ENCODE results near the gene TSPAN7. TPM values are rescaled to one million over a fixed set of nuclear protein-coding genes. Genes with fewer than 3 reads are reported as not detected.

The TSPAN7 gene
- total RNA-seq, 4 donors from 2014 or later: 26.9 to 170 (median 134) TPM

- WGBS, 2 donors (ENCODE audit: low coverage in 1 of 2): 46% methylated on average over 2 of the region's 2 CpGs; no CpG with 5 or more reads in 1 of the 2 donors
These were observed 14.5 kb downstream of the TSPAN7 start for GRCh38 chrX:38575888-38576287.

GRCh38 chrX:38577738-38578137 is 16.4 kb downstream of the TSPAN7 start:
- peaks cover 0 to 25% (median 7%) of the 10 kb centered on the region in 4 donors for H3K4me1 ChIP-seq
- 72% methylated on average over 3 of the region's 3 CpGs; no CpG with 5 or more reads in 1 of the 2 donors for WGBS, 2 donors (ENCODE audit: low coverage in 1 of 2)
- no peaks in the 10 kb centered on the region for H3K36me3 ChIP-seq
- no peak overlapping the region for H3K4me3 ChIP-seq
- H3K27ac ChIP-seq: peak overlapping the region; percentile 45 to 66 (median 56)
- TF ChIP-seq POLR2AphosphoS5 (IDR thresholded peaks at IDR 0.05) (no peak), EP300 (IDR thresholded peaks at IDR 0.05; ENCODE audit: low read depth) (no peak), POLR2A (IDR thresholded peaks at IDR 0.05) (no peak)
- TF ChIP-seq, protein P1, sequence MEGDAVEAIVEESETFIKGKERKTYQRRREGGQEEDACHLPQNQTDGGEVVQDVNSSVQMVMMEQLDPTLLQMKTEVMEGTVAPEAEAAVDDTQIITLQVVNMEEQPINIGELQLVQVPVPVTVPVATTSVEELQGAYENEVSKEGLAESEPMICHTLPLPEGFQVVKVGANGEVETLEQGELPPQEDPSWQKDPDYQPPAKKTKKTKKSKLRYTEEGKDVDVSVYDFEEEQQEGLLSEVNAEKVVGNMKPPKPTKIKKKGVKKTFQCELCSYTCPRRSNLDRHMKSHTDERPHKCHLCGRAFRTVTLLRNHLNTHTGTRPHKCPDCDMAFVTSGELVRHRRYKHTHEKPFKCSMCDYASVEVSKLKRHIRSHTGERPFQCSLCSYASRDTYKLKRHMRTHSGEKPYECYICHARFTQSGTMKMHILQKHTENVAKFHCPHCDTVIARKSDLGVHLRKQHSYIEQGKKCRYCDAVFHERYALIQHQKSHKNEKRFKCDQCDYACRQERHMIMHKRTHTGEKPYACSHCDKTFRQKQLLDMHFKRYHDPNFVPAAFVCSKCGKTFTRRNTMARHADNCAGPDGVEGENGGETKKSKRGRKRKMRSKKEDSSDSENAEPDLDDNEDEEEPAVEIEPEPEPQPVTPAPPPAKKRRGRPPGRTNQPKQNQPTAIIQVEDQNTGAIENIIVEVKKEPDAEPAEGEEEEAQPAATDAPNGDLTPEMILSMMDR (IDR thresholded peaks at IDR 0.05): no peak
- no peak for DNase-seq
- no peaks in the 10 kb centered on the region for H3K9me3 ChIP-seq
- H3K27me3 ChIP-seq: no peaks in the 10 kb centered on the region
- in situ Hi-C loops (cut with MboI; ENCODE audit: low pct_ligation_motif_present in 1 of 4, low pct_unique_long_range_greater_than_20kb in 1 of 4, low sequenced_read_pairs in 3 of 4): no loop called here
- intact Hi-C loops (cut with DNase I; ENCODE audit: low total_unique reads): no loop called here

More at GRCh38 chrX:38575888-38576287, 14.5 kb downstream of the TSPAN7 start:
- Histone ChIP-seq H3K4me3 (no peak overlapping the region), H3K9me3 (no peaks in the 10 kb centered on the region), H3K27ac (peak overlapping the region in 3 of 4 donors; percentile 53 to 64 (median 63)), H3K36me3 (no peaks in the 10 kb centered on the region), H3K4me1 (peaks cover 0 to 25% (median 7%) of the 10 kb centered on the region in 4 donors), H3K27me3 (no peaks in the 10 kb centered on the region)
- no peak for TF ChIP-seq POLR2AphosphoS5 (IDR thresholded peaks at IDR 0.05)
- TF ChIP-seq, protein P1 (IDR thresholded peaks at IDR 0.05): no peak
- TF ChIP-seq EP300 (IDR thresholded peaks at IDR 0.05; ENCODE audit: low read depth): no peak
- TF ChIP-seq POLR2A (IDR thresholded peaks at IDR 0.05): no peak
- in situ Hi-C loops (cut with MboI; ENCODE audit: low pct_ligation_motif_present in 1 of 4, low pct_unique_long_range_greater_than_20kb in 1 of 4, low sequenced_read_pairs in 3 of 4) (no loop called here), intact Hi-C loops (cut with DNase I; ENCODE audit: low total_unique reads) (no loop called here)
- no peak for DNase-seq

DNA sequence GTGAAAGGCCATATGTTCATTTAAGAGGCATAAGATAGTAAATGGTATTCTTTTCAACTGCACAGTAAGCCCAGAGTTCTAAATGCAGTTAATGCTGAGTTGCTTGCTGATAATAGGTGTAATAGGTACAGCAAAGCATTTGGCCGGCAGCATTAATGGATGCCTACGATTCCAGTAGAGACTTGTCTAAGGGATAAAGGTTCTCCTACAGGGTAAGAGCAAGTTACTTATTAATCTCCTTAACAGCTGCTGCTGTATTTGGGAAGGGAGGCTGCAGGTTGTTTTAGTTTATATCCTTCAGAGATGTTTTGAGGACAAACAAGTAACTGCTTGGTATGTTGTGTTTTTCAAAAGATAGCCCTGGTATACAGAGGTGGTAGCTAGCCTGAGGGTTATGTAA is 16.8 kb downstream of the TSPAN7 start:
- WGBS, 2 donors (ENCODE audit: low coverage in 1 of 2): 74% methylated on average over 2 of the region's 2 CpGs; no CpG with 5 or more reads in 1 of the 2 donors
- peak; percentile 8 for DNase-seq

GRCh38 chrX:38583181-38583580 is 21.8 kb downstream of the TSPAN7 start:
- WGBS, 2 donors (ENCODE audit: low coverage in 1 of 2): 38 to 71% methylated on average over 5 of the region's 5 CpGs
- Histone ChIP-seq H3K4me3 (no peak overlapping the region), H3K9me3 (no peaks in the 10 kb centered on the region), H3K27me3 (no peaks in the 10 kb centered on the region), H3K36me3 (no peaks in the 10 kb centered on the region), H3K27ac (peak overlapping the region; percentile 19 to 42 (median 23)), H3K4me1 (peaks cover 0 to 20% (median 2%) of the 10 kb centered on the region in 4 donors)
- TF ChIP-seq POLR2AphosphoS5 (IDR thresholded peaks at IDR 0.05) (no peak), POLR2A (IDR thresholded peaks at IDR 0.05) (no peak), EP300 (IDR thresholded peaks at IDR 0.05; ENCODE audit: low read depth) (no peak)
- TF ChIP-seq, protein P1 (IDR thresholded peaks at IDR 0.05): no peak
- no peak for DNase-seq
- in situ Hi-C loops (cut with MboI; ENCODE audit: low pct_ligation_motif_present in 1 of 4, low pct_unique_long_range_greater_than_20kb in 1 of 4, low sequenced_read_pairs in 3 of 4): no loop called here
- intact Hi-C loops (cut with DNase I; ENCODE audit: low total_unique reads): no loop called here

More for the DNA sequence above, 16.8 kb downstream of the TSPAN7 start:
- Histone ChIP-seq H3K4me1 (peaks cover 0 to 25% (median 7%) of the 10 kb centered on the region in 4 donors), H3K27ac (peak overlapping the region; percentile 45 to 66 (median 56)), H3K27me3 (no peaks in the 10 kb centered on the region), H3K9me3 (no peaks in the 10 kb centered on the region), H3K36me3 (no peaks in the 10 kb centered on the region), H3K4me3 (no peak overlapping the region)
- in situ Hi-C loops (cut with MboI; ENCODE audit: low pct_ligation_motif_present in 1 of 4, low pct_unique_long_range_greater_than_20kb in 1 of 4, low sequenced_read_pairs in 3 of 4): no loop called here
- TF ChIP-seq POLR2A (IDR thresholded peaks at IDR 0.05) (no peak), POLR2AphosphoS5 (IDR thresholded peaks at IDR 0.05) (no peak), EP300 (IDR thresholded peaks at IDR 0.05; ENCODE audit: low read depth) (no peak)
- TF ChIP-seq, protein P1 (IDR thresholded peaks at IDR 0.05): no peak
- intact Hi-C loops (cut with DNase I; ENCODE audit: low total_unique reads): no loop called here
